Renal pelvis (tissue), 12 donors: Measurements from ENCODE around the gene FNIP1. TPM values are rescaled to one million over a fixed set of nuclear protein-coding genes. Genes with fewer than 3 reads are reported as not detected.
"Not testable (repeated sequence)": the region's sequence is repeated elsewhere in the genome, so short reads cannot be mapped to it uniquely, and the experiment has no call there.

ENCODE experiments used
- DNase-seq: peaks from one replicate; pipeline ENCODE4 v3.0.0-alpha.2; 2013
- long read RNA-seq, 16 experiments: transcript quantifications; one replicate each; lab custom pipeline, GENCODE V29; 2026
- polyA plus RNA-seq, 3 donors: library from polyadenylated mRNA; unstranded; fragments of 120-200 nt; gene quantifications; one replicate each; pipeline ENCODE4 v1.2.1, GENCODE V29; 2013; ENCODE audit not compliant: insufficient read length in 3 of 3

Gene FNIP1
- polyA plus RNA-seq = 10 to 100 TPM; 12.8 to 19.0 (median 16.8) TPM
- long read RNA-seq, donor 1, partial matches to known transcripts = 0 of 2 reads
- long read RNA-seq, donor 1, other reads (novel, unspliced or antisense) = 0 of 2 reads
- long read RNA-seq, donor 2, partial matches to known transcripts = 0 of 1 reads
- long read RNA-seq, donor 2, other reads (novel, unspliced or antisense) = 0 of 1 reads
- long read RNA-seq, donor 3, partial matches to known transcripts = 0 of 1 reads
- long read RNA-seq, donor 3, other reads (novel, unspliced or antisense) = 0 of 1 reads
- long read RNA-seq, donor 4, full-length matches to known transcripts = 1 of 1 reads
- long read RNA-seq, donor 4, partial matches to known transcripts = 0 of 1 reads
- long read RNA-seq, donor 4, other reads (novel, unspliced or antisense) = 0 of 1 reads
- long read RNA-seq, donor 5, partial matches to known transcripts = 0 of 1 reads
- long read RNA-seq, donor 5, other reads (novel, unspliced or antisense) = 0 of 1 reads
- long read RNA-seq, donor 6, partial matches to known transcripts = 0 of 2 reads
- long read RNA-seq, donor 6, other reads (novel, unspliced or antisense) = 0 of 2 reads
- long read RNA-seq, donor 7, partial matches to known transcripts = 0 of 1 reads
- long read RNA-seq, donor 7, other reads (novel, unspliced or antisense) = 0 of 1 reads
- long read RNA-seq, donor 8, full-length matches to known transcripts = 1 of 1 reads
- long read RNA-seq, donor 8, partial matches to known transcripts = 0 of 1 reads
- long read RNA-seq, donor 8, other reads (novel, unspliced or antisense) = 0 of 1 reads
- long read RNA-seq, donor 9, partial matches to known transcripts = 0 of 2 reads
- long read RNA-seq, donor 9, other reads (novel, unspliced or antisense) = 0 of 2 reads
- long read RNA-seq, donor 10, partial matches to known transcripts = 0 of 1 reads
- long read RNA-seq, donor 10, other reads (novel, unspliced or antisense) = 0 of 1 reads
- long read RNA-seq, donor 11 = 0 reads
- long read RNA-seq, donor 12, full-length matches to known transcripts = 2 of 2 reads
- long read RNA-seq, donor 12, partial matches to known transcripts = 0 of 2 reads
- long read RNA-seq, donor 12, other reads (novel, unspliced or antisense) = 0 of 2 reads
- long read RNA-seq, donor 13 = 0 reads
- long read RNA-seq, donor 14, partial matches to known transcripts = 0 of 1 reads
- long read RNA-seq, donor 14, other reads (novel, unspliced or antisense) = 0 of 1 reads
- long read RNA-seq, donor 15, full-length matches to known transcripts = 2 of 2 reads
- long read RNA-seq, donor 15, partial matches to known transcripts = 0 of 2 reads
- long read RNA-seq, donor 15, other reads (novel, unspliced or antisense) = 0 of 2 reads
- long read RNA-seq, donor 16 = 0 reads

DNA sequence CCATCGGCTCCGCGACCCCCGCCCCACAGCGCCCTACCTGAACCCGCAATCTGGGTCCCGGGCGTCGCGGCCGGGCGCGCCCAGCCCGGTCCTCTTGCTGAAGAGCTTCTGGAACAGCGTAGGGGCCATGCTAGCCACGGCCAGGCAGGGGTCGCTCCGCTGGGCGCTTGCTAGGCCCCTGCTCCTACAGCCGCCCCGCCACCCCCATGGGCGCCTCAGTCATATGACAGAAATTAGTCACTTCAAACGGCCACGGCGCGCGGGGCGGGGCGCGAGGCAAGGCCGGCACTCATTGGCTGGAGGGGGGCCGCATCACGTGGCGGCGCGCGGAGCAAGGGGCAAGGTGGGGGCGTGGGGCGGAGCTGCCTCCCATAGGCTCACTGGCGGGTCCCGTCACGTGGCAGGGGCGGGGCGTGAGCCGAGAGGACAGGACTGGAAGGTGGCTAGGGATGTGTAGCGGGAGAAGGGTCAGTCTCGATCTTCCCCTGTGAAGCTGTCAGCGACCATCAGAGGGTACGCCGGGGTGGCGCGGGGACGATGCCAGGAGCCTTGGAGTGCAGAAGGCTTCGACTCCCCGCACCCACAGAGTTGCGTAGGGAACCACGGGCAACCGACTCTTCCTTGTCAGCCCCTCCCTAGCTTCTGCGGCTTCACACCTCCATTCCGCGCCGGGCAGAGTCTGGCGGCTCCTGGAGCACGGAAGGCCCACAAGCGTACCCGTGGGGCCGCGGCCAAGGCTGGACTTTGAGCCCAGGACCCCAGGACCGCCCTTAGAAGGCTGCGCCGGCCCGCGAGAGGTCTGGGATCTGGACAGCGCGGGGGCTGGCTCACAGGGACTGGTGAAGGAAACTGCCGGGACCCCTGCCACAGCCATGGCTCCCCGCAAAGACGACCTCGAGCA is at the start of gene FNIP1:
FNIP1 (minus strand) TSS at position 225 of the 901 bp plus-strand sequence; CDS start at position 129, 96 bp downstream.
- DNase-seq = peak; percentile 98

DNA sequence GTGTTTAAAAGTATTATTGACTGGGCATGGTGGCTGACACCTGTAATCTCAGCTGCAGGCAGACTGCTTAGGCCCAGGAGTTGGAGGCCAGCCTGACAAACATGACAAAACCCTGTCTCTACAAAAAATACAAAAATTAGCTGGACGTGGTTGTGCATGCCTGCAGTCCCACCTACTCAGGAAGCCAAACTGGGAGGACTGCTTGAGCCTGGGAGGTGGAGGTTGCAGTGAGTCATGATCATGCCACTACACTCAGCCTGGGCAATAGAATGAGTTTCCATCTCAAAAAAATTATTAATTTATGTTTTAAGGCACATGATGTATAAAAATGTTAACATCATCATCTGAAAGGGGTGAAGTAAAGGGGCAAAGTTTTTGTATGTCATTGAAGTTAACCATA is 49.7 kb upstream of the FNIP1 start:
- DNase-seq = no peak

DNA sequence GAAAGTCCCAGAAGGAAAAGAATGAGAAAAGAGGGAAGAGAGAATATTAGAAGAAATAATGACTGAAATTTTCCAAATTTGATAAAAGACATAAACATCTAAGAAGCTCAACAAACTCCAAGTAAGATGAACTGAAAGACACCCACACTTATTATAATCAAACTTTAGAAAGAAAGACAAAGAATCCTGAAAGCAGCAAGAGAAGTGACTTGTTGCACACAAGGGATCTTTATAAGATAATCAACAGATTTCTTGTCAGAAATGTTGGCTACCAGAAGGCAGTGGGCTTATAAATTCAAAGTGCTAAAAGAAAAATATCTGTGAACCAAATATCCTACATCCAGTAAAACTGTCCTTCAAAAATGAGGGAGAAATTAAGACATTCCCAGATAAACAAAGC is 49.0 kb upstream of the FNIP1 start:
- DNase-seq = no peak

DNA sequence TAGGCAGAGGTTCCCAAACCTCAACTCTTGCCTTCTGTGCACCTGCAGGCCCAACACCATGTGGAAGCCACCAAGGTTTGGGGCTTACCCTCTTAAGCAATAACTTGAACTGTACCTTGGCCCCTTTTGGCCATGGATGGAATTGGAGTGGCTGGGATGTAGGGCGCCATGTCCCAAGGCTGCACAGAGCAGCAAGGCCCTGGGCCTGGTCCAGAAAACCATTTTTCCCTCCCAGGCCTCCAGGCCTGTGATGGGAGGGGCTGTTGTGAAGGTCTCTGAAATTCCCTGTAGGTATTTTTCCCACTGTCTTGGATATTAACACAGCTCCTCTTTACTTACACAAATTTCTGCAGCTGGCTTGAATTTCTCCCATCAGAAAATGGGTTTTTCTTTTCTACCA is 46.2 kb upstream of the FNIP1 start:
- DNase-seq = not testable (repeated sequence)

DNA sequence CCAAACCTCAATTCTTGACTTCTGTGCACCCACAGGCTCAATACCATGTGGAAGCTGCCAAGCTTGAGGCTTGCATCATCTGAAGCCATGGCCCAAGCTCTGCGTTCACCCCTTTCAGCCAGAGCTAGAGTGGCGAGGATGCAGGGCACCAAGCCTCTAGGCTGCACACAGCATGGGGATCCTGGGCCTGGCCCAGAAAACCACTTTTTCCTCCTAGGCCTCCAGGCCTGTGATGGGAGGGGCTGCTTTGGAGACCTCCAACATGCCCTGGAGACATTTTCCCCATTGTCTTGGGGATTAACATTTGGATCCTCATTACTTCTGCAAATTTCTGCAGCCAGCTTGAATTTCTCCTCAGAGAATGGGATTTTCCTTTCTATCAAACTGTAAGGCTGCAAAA is 35.9 kb upstream of the FNIP1 start:
- not testable (repeated sequence) for DNase-seq

DNA sequence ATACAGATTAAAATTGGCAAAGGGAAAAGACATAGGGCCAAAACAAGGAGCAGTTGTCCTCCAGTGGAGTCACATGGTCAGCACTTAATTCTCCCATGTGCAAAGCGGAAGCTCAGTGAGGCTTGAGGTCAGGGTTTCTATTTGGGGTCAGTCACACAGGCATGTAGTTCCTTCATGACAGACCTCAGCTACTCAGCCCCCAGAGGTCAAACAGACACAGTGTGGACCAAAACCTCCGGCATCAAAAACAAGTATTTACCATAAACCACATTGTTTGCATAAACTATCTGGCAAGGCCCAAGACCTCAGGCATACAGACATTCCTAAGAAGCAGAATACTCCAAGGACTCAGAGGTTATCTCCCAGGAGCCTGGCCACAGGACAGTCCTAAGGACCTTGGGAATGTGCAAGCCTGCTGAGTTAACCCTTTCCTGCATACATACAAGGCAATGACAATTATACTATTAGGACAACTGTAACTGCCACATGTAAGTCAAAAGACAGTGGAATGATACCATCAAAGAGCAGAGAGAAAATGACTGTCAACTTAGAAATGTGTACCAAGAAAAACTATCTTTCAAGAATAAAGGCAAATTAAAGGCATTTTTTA is 28.7 kb upstream of the FNIP1 start:
- no peak for DNase-seq

DNA sequence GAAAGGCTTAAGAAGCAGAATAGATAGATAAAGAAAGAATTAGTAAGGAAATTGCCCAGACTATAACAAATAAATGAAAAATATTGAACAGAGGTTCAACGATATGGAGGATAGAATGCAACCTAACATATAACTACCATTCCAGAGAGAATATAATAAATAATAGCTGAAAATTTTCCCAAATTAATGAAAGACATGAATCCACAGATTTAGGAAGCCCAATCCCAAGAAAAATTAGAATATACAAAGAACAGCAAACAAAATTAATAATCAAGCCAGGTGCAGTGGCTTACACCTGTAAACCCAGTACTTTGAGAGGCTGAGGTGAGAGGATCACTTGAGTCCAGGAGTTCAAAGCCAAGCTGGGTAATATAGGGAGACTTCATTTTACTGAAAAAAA is 27.8 kb upstream of the FNIP1 start:
- DNase-seq = no peak

DNA sequence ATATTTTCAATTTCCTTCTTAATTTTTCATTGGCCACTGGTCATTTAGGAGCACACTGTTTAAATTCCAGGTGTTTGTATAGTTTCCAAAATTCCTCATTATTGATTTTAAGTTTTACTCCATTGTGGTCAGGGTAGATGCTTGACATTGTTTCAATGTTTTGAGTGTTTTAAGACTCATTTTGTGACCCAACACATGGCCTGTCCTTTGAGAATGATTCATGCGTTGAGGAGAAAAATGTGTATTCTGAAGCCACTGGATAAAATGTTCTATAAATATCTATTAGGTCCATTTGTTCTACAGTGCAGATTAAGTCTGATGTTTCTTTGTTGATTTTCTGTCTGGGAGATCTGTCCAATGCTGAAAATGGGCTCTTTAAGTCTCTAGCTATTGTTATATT is 24.4 kb upstream of the FNIP1 start:
- no peak for DNase-seq

DNA sequence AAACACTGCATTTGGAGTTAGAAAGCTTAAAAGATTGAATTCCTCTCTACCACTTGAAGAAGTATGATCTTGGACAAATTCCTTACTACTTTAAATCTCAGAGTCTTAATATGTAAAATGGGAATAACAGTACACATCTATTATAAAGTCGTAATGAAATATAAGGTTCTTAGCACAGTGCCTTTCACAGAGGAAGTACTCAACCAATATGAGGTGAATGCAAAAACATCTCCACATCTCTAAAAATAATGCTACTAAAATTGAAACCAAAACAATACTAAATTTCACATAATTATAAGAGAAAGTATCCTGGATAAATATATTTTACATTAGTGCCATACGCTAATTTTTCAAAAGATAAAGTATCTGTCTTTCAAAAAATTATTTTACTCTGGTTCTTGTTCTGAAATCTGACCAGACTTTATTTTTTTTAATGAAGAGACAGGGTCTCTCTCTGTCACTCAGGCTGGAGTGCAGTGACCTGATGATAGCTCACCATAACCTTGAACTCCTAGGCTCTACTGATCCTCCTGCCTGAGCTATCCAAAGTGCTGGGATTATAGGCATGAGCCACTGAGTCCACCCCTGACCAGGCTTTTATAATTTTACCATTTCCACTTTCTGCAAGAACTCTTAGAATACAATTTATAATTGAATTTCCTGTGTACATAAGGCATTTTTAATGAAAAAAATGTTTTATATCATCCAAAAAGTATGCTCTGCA is 21.3 kb upstream of the FNIP1 start:
- no peak for DNase-seq

DNA sequence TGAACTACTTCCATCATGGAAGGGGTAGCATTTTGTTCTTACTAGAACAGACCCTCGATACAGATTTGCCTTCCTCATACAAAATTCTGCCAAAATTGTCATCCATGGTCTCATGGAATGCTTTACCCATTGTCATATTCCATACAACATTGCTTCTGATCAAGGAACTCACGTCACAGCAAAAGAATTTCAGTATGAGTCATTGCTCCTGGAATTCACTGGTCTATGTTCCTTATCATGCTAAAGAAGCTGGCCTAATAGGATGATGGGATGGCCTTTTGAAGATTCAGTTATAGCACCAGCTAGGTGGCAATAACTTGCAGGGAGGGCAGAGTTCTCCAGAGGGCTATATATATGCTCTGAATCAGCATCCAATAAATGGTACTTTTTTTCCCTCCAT is 18.2 kb upstream of the FNIP1 start:
- DNase-seq = no peak

DNA sequence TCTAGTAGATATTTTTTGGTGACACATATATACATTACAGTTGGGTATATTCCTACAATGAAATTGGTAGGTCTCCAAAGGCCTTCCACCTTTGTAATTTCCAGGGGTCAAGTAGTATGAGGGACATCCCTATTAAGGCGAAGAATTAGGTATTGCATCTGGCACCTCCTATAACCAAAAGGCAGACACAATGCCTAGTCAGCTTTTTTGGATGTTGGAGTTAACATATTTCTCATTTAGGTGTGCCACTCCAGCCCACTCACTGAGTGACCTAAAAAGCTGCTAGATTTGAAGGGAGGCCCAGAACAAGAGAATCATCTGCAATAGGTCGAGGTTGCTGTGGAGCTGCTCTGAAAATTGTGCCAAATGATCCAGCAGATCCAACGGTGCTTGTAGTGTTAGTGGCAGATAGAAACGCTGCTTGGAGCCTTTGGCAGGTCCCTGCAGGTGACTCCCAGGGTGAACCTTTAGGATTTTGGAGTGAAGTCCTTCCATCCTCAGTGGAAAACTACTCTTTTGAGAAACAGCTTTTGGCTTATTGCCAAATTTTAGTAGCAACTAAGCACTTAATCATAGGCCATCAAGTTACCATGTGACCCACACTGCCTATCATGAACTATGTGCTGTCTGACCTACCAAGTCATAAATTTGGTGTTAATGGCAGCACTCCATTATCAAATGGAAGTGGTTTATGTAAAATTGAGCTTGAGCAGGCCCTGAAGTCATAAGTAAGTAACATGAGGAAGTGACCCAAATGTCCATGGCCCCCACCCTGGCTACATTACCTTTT is 15.7 kb upstream of the FNIP1 start:
- DNase-seq = no peak

DNA sequence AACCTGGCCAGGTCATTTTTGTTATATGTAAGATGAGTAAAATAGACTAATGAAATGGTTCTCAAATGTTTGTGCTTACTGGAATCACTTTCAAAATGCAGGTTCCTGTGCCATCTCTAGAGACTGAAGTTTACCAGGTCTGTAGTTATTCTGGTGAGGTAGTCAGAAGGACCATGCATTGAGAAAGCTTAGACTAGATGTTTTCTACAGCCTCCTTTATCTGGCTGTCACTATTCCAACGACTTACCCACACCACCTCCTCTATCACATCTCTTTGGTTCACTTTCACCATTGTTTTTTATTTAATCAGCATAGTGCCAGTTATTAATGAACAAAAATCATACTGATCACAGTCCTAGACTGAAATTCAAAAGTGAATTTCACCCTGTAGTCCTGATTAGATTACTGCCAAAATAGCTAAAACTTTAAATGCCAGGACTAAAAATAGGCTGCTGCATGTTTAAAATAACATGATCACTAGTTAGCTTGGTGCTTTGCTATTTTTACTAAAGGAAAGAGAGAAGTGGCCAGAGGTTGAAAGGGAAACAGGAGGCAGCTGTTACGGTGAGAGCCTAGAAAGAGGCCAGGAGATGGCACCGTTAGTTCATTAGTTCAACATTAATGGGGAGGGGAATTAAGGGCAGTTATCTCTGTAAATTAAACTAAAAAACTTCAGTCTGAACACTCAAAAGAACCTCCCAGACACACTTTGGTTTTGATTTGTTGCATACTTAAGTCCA is 13.9 kb upstream of the FNIP1 start:
- peak; percentile 2 for DNase-seq

DNA sequence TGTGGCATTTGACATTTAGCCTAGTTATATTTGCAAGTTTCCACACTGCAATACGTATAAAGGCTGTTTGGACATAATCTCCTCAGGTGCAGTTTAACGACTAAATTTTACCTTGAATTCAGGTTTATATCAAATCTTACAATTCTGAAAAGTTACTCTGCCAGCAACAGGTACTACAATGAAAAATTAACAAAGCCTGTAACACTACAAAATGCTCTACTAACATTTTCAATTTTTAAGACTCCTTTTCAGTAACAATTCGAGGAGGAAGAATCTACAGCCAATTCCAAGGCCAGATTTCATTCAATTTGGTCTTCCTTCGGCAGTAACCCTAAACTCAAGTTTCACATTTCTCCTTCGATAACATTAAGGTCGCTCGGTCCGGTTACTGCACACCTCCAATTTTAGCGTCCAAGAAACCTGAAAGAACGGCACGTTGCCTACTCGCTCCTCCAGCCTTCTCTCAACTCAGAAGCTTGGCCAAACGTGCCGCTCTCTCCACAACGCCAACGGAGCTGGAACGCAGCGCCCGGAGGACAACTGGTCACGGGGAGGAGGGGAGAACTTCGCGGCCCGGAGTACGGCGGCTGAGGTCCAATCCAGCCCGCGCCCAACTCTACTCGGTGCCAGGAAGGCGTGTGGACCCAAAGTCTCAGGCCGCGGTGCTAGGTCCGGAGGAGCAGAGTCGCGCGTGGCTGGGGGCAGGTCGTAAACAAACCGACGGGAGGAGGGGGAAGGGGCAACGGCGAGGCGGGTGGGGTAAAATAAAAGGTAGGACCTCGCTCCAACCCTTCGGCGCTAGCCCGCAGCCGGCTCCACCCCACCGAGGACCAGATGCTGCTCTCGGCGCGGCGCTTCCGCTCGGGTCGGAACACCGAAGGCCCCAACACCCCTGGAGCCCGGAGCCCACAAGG is 681 bp downstream of the FNIP1 start:
- DNase-seq = peak; percentile 54

DNA sequence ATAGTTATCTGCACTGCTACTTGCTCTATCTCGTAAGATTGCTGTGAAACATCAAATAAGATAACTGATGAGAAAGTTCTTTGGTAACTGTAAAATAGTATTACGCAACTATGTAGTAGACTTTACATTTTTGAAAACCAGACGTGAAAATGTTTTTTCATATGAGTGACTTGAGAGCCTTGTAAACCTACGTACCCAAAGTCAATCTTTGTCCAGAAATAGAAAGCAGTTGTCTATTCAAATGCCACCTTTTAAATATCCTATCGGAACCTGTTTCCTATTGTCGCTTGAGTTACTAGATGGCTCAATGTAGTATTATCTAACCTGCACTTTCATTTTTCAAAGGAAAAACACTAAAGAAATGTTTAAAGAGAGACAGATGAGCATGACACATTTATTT is 1.6 kb downstream of the FNIP1 start:
- no peak for DNase-seq

DNA sequence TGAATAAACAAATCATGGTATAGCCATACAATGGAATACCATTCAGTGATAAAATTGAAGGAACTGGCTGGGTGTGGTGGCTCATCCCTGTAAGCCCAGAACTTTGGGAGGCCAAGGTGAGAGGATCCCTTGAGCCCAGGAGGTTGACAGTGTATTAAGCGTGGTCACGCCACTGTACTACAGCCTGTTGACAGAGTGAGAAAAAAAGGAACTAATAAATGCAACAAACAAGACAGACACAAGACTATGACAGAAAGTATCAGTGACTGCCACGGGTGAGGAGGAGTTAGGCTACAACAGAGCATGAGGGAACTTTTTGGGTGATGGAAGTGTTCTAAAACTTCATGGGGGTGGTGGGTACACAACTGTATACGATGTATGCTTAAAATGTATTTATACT is 2.2 kb downstream of the FNIP1 start:
- DNase-seq = no peak

DNA sequence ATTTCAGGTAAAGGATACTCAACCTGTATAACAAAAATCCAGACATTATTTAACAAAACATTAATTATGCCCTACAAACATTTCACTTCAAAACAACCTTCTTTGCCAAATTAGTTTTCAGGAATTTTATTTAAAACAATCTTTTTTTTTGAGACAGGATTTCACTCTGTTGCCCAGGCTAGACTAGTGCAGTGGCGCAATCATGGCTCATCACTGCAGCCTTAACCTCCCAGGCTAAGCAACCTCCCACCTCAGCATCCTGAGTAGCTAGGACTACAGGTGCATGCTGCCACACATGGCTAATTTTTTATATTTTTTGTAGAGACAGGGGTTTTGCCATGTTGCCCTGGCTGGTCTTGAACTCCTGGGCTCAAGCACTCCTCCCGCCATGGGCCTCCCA is 3.9 kb downstream of the FNIP1 start:
- DNase-seq = no peak

DNA sequence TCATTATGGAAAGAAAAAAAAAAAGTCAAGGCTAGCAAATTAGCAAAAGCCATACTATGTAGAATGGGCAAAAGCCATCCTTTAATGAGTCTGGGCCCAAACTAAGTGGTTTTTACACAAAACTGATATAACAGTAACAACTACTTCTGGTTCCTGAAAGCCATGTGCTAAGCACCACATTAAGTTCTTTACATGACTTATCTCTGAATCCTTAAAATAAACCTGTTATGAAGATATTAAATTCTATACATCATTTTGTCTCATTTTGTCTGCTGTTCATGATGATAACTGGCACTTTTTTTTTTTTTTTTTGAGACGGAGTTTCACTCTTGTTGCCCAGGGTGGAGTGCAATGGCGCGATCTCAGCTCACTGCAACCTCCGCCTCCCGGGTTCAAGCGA is 5.0 kb downstream of the FNIP1 start:
- DNase-seq = no peak
